Esophagus squamous epithelium (tissue), 4 donors: ENCODE data around the gene C3orf22.

Source experiments
- CTCF ChIP-seq, 6 experiments: fragments of 450-650 bp in 4 of 6; fragments of 200-600 bp in 2 of 6; sonication (generic) in 2 of 6; IDR thresholded peaks; one replicate each; pipeline ENCODE4 v1.5.1; 2016 to 2019; ENCODE audit warnings: antibody characterized with exemption in 6 of 6, mild to moderate bottlenecking in 4 of 6, moderate library complexity in 4 of 6
- POLR2A ChIP-seq, 4 donors: fragments of 450-650 bp; IDR thresholded peaks; one replicate each; pipeline ENCODE4 v1.6.1; 2017; ENCODE audit warnings: antibody characterized with exemption in 4 of 4, mild to moderate bottlenecking in 4 of 4, moderate library complexity in 3 of 4

- TF ChIP-seq CTCF (IDR thresholded peaks at IDR 0.05): no peak
- TF ChIP-seq POLR2A (IDR thresholded peaks at IDR 0.05): no peak
Observed at GRCh38 chr3:126537730-126538281, 20.9 kb downstream of the C3orf22 start.
